ENCODE measurements around the gene NARF.

NARF gene

GRCh38 chr17:82480318-82480717 lies 21.8 kb downstream of the NARF start:
- DNase-seq = no peak

GRCh38 chr17:82483204-82483660 lies 24.7 kb downstream of the NARF start:
- no peak for DNase-seq

GRCh38 chr17:82483836-82484235 lies 25.3 kb downstream of the NARF start:
- no peak for DNase-seq

DNA sequence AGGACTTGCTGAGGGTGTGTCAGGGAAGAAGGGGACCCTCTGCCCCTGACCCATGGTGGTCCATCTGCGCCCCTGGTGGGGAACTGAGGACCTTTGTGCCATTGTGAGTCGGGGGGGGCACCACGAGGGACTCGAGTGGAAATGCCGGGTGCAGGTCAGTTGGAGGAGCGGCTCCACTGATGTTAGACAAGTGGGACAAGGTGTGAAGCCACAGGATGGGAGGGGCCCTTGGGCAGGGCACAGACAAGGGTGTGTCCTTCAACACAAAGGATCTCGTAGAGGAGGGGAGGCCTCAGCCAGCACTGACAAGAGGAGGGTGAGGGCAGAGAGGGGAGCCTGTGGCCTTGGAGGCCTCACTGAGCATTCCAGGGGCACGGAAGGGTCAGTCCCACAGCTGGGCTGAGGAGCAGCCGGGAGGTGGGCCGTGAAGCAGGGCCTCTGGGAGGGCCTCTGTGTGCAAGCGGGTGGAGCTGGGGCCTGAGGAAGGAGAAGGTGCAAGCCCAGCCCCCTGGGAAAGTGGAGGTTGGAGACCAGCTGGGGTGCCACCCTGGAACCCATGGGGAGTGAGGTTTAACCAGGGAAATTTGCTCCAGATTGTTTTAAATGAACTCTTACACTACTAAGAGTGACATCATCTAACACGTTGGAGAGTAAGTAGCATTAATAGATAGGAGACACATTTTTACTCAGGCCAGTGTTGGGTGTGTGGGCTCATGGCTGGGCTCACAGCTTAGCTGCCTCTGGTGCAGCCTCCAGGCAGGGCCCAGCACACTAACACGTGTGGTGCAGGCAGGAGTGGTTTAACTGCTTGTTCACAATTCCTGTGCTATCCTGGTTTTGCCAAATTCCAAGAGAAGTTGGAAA lies 27.9 kb downstream of the NARF start:
- no peak for DNase-seq

- no peak for DNase-seq
Measured at GRCh38 chr17:82487910-82488309, 29.4 kb downstream of the NARF start.

DNA sequence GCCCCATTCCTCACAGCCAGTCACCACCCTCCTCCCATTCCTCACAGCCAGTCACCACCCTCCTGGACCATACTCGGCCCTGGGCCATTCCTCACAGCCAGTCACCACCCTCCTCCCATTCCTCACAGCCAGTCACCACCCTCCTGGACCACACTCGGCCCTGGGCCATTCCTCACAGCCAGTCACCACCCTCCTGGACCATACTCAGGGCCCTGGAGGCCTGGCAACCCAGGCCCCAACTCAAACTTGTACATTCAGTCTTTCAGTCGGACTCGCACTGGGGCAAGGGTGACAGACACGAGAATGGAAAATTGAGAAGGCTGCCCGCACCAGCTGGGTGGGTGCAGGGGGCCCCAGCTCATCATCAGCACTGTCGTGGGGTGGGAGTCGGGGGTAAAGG lies 30.6 kb downstream of the NARF start:
- no peak for DNase-seq

- DNase-seq = no peak
Measured at GRCh38 chr17:82489851-82490511, 31.4 kb downstream of the NARF start.

- no peak for DNase-seq
Measured at GRCh38 chr17:82490512-82491195, 32.1 kb downstream of the NARF start.

- no peak for DNase-seq
Measured at GRCh38 chr17:82491196-82491530, 32.6 kb downstream of the NARF start.

GRCh38 chr17:82491533-82491932 lies 33.0 kb downstream of the NARF start:
- DNase-seq = no peak

- no peak for DNase-seq
Measured at GRCh38 chr17:82492643-82493225, 34.2 kb downstream of the NARF start.

DNA sequence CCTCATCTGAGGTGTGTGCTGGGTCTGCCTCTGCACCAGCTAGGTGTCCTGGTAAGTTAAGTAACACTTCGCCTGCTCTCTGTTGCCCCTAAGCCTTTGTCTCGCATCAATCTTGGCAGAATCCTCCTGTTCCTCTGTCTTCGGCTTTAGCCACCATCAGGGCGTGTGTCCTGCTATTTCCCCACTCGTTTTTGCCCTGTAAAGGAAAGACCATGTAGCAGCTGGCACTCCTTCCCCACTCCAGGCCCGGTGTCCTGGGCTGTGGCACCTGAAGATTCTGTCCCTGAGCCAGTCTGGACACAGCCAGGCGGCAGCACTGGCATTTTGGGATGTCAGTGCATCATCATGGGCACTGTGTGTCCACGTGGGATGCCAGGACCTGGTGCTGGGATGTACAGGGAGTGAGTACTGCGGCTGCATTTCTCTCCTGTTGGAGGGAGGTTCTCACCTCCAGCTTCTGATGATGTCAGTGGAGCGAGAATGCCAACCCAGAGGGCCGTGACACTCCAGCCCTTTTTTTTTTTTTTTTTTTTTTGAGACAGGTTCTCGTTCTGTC lies 34.8 kb downstream of the NARF start:
- DNase-seq = no peak

DNA sequence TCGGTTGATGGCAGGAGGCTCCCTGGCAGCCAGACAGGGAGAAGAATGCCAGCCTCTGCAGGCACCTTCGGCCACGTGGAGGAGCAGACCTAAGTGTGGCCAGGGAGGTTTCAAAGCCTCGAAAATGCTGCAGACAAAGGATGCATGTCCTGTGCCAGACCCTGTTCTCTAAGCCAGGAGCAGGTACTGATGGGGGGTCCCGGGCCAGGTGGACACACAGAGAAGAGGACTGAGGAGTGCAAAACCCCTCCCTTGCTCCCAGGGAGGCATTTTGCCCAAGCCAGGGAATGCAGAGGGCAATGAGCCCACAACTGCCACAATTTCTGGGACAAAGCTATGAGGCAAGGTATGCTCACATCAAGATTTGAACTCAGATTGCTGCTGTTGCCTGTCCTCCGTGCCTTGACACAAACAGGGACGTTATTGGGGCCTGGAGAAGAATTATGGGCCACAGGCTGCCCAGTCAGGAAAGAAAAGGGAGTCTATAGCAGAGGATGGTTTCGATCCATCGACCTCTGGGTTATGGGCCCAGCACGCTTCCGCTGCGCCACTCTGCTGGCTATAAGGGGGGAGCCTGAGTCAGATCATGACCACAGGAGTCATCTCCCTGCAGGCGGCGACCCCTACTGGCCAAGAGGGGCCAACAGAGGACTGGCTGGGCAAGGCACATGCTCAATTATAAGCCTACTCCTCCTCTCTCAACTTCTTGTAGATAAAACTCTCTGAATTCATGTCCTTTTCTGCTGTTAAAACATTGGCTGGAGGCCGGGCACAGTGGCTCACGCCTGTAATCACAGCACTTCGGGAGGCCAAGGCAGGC lies 35.9 kb downstream of the NARF start:
- peak; percentile 88 for DNase-seq

GRCh38 chr17:82495844-82496528 lies 37.4 kb downstream of the NARF start:
- no peak for DNase-seq

DNA sequence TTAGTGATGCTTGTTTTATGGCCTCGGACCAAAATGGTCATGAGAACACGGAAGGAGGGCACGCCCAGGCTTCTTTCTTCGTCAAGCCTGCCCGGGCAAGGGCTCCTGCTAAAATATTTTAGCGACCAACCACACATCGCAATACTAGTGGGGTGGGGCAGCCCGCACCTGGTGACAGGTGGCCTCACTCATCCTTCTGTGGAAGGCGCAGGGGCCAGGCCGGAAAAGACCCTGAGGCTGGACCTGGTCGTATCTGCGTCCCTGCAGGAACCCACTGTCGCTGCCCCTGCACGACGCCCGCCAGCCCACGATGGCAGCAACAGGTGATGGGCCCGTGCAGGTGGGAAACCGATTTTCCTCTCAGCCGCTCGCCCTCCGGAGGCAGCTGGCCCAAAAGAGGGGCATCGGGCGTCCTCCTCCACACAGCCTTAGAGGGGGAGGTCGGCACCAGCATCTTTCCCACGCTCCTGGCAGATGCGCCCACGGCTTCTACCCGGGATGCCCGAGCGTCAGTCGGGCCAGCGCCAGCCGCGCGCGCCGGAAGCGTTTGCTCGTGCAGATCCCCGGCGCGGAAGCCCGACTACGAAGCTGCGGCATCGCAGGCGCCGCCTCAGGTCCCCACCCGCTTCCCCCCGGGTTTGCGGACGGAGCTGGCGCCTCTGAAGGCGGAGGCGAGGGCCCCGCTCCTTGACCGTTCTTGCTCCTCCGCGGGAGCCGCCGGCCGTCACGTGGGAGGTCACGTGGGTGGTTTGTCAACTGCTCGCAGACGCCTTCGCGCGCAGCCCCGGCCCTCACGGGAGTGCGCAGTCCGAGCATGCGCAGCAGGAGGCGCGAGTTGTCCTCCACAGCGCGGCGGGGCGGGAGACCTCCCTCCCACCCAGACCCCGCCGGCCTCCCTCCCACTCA lies 38.2 kb downstream of the NARF start:
- DNase-seq = peak; percentile 95

DNA sequence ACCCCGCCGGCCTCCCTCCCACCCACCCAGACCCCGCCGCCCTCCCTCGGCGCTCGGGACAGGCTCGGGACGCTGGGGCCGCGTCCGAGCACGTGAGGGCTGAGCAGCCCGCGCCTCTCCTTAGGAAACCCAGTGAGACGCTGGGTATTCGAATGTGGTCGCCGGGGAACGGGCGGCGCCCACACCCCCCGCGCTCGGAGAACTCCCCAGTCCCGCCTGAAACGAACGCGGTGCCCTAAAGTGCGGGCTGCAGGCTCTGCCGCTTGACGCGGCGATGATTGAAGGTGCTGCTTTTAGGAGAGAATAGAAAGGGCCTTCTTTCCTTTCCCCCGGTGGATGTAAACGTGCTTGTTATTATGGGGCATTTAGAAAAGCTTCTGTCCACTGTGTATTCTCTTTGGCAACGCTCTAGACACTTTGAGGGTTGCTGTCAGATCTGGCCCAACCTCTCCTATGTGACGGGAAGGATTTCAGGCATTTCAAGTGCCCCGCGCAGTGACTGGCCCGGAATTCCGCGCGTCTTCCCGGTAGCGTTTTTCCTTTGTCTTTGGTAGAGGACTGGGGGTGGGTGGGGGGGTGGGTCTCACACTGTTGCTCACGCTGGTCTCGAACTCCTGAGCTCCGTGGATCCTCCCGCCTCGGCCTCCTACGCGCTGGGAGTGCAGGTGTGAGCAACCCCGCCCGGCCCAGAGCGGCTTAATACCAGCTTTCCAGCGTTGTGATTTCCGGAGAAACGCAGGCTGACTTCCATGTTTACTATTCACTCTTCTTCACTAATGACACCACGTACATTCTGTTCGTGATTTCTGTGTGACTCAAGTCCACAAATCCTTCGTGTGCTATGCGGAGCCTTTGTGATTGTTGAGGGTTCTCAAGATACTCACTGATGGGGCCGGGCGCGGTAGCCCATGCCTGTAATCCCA lies 39.2 kb downstream of the NARF start:
- DNase-seq = peak; percentile 30

GRCh38 chr17:82502207-82502606 lies 43.7 kb downstream of the NARF start:
- no peak for DNase-seq

- no peak for DNase-seq
Measured at GRCh38 chr17:82503094-82503727, 44.7 kb downstream of the NARF start.

All from inflammatory macrophage treated with lipopolysaccharide for 4 hours (primary cell).